HepG2 (cell line): ENCODE data around the gene VARS1. TPM values are rescaled to one million over a fixed set of nuclear protein-coding genes. Genes with fewer than 3 reads are reported as not detected.

Experiments used
- CHCHD3 ChIP-seq: sonication (generic); formaldehyde crosslinking; IDR thresholded peaks from 2 replicates; pipeline ENCODE4 v1.8.0; 2022; ENCODE audit warnings: mild to moderate bottlenecking, missing genetic modification reagents, moderate library complexity
- GATAD1 ChIP-seq: IDR thresholded peaks from 2 replicates; pipeline ENCODE4 v1.6.1; 2016; ENCODE audit warnings: missing genetic modification reagents, missing compliant biosample characterization
- GATAD2A ChIP-seq: IDR thresholded peaks from 2 replicates; pipeline ENCODE4 v1.6.1; 2016
- HOXD1 ChIP-seq: sonication (generic); formaldehyde crosslinking; IDR thresholded peaks from 2 replicates; pipeline ENCODE4 v1.5.0; 2020; ENCODE audit warnings: missing genetic modification reagents
- JUND ChIP-seq: sonication (generic); formaldehyde crosslinking; IDR thresholded peaks from 2 replicates; pipeline ENCODE4 v1.8.0; 2022; ENCODE audit warnings: mild to moderate bottlenecking, missing genetic modification reagents
- MTA1 ChIP-seq: sonication (generic); formaldehyde crosslinking; IDR thresholded peaks from 2 replicates; pipeline ENCODE4 v1.4.0; 2020; ENCODE audit warnings: missing genetic modification reagents, mild to moderate bottlenecking, borderline replicate concordance
- NFIB ChIP-seq: sonication (generic); formaldehyde crosslinking; IDR thresholded peaks from 2 replicates; pipeline ENCODE4 v1.9.0; 2021; ENCODE audit warnings: missing genetic modification reagents, mild to moderate bottlenecking, borderline replicate concordance
- NFIC ChIP-seq: IDR thresholded peaks from 2 replicates; pipeline ENCODE4 v1.6.1; 2012; ENCODE audit warnings: mild to moderate bottlenecking, low read length, inconsistent platforms
- RARG ChIP-seq: sonication (generic); formaldehyde crosslinking; IDR thresholded peaks from 2 replicates; pipeline ENCODE4 v1.4.0; 2020; ENCODE audit warnings: low read depth, mild to moderate bottlenecking, missing genetic modification reagents
- SAP130 ChIP-seq: IDR thresholded peaks from 2 replicates; pipeline ENCODE4 v1.6.1; 2016; ENCODE audit warnings: low read depth
- SKI ChIP-seq: fragments of 450-650 bp; IDR thresholded peaks from one replicate; pipeline ENCODE4 v1.6.1; 2018; ENCODE audit warnings: mild to moderate bottlenecking; ENCODE audit not compliant: partially characterized antibody
- SRSF1 ChIP-seq: fragments of 200-400 bp; formaldehyde crosslinking; optimal IDR thresholded peaks from 2 replicates; pipeline ENCODE3; 2017; ENCODE audit warnings: mild to moderate bottlenecking, low read depth, low read length, moderate library complexity
- THAP11 ChIP-seq: IDR thresholded peaks from 2 replicates; pipeline ENCODE4 v1.6.1; 2016; ENCODE audit warnings: missing biosample characterization, missing genetic modification reagents
- ZNF30 ChIP-seq: sonication (generic); formaldehyde crosslinking; IDR thresholded peaks from 2 replicates; pipeline ENCODE4 v1.5.0; 2020; ENCODE audit warnings: mild to moderate bottlenecking, missing genetic modification reagents
- ZNF468 ChIP-seq: sonication (generic); formaldehyde crosslinking; IDR thresholded peaks from 2 replicates; pipeline ENCODE4 v1.8.0; 2022; ENCODE audit warnings: mild to moderate bottlenecking, moderate library complexity, missing genetic modification reagents
- polyA plus RNA-seq, 8 experiments: library from polyadenylated mRNA; depleted of rRNA in 3 of 8; stranded (reverse) in 7 of 8; unstranded in 1 of 8; fragments of >200 nt; fragmentation: Illumina TruSeq in 4 of 8; extraction: Trizol in 4 of 8; gene quantifications; 2 replicates each; pipeline versions ENCODE4 v1.2.1 to v1.2.3, GENCODE V29; 2011 to 2016; ENCODE audit warnings: low read depth in 4 of 8, missing spikeins in 1 of 8, mixed read lengths in 1 of 8; ENCODE audit not compliant: insufficient read depth in 1 of 8
- total RNA-seq, 5 experiments: library from RNA; depleted of rRNA; stranded (reverse); fragments of >200 nt; fragmentation: Illumina TruSeq; extraction: Trizol; gene quantifications; 2 replicates each; pipeline ENCODE4 v1.2.3, GENCODE V29; 2016; ENCODE audit warnings: low read depth in 1 of 5
- TF ChIP-seq, protein P1 (sequence below): sonication (generic); formaldehyde crosslinking; conservative IDR thresholded peaks from 2 replicates; pipeline ENCODE4 v1.4.0; 2020; ENCODE audit warnings: missing genetic modification reagents
- TF ChIP-seq, protein P2 (sequence below): sonication (generic); formaldehyde crosslinking; IDR thresholded peaks from 2 replicates; pipeline ENCODE4 v1.4.0; 2020; ENCODE audit warnings: mild to moderate bottlenecking, missing genetic modification reagents
- TF ChIP-seq, protein P3 (sequence below): sonication (generic); formaldehyde crosslinking; IDR thresholded peaks from 2 replicates; pipeline ENCODE4 v1.4.0; 2020; ENCODE audit warnings: low read depth, mild to moderate bottlenecking, missing genetic modification reagents
- TF ChIP-seq, protein P4 (sequence below): sonication (generic); formaldehyde crosslinking; IDR thresholded peaks from 2 replicates; pipeline ENCODE4 v1.4.0; 2020; ENCODE audit warnings: mild to moderate bottlenecking, missing genetic modification reagents, borderline replicate concordance
- TF ChIP-seq, protein P5 (sequence below): conservative IDR thresholded peaks from 2 replicates; pipeline ENCODE4 v1.6.1; 2018; ENCODE audit warnings: missing genetic modification reagents

Gene VARS1
- total and polyA plus RNA-seq, 2 of the 13 experiments (the other 11 are each of a cell fraction or from before 2014, with no cell fraction given): 14.7 to 56.1 TPM

DNA sequence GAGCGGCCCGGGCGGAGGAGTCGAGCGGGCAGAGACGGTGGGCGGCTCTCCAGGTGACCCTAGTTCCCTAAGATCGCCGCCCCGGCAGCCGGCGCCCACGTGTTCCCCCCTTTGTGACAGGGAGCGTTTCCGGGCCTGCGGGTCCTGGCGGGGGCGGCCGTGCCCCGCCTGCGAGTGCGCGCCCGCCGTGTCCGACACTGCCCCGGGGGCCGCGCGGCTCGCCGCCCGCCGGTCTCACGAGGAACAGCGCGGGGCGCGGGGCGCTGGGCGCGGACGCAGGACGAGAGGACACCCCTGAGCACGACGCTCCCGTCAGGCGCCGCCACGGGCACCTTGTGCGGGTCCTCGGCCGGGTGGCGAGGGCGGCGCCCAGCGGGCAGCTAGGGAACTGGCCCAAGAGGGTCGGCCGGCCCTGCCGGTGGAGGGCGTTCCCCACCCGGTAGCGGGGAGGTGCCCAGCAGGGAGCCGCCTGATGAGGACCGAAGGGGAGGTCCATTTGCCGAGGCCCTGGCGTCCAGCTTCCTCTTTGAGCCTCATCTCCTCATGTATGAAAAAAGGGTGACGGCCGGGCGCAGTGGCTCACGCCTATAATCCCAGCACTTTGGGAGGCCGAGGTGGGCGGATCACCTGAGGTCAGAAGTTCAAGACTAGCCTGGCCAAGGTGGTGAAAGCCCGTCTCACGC is at the start of gene VARS1 (continued):
- TF ChIP-seq, protein P1, sequence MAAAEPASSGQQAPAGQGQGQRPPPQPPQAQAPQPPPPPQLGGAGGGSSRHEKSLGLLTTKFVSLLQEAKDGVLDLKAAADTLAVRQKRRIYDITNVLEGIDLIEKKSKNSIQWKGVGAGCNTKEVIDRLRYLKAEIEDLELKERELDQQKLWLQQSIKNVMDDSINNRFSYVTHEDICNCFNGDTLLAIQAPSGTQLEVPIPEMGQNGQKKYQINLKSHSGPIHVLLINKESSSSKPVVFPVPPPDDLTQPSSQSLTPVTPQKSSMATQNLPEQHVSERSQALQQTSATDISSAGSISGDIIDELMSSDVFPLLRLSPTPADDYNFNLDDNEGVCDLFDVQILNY (CRISPR knock-in tag): no peak
- TF ChIP-seq, protein P2, sequence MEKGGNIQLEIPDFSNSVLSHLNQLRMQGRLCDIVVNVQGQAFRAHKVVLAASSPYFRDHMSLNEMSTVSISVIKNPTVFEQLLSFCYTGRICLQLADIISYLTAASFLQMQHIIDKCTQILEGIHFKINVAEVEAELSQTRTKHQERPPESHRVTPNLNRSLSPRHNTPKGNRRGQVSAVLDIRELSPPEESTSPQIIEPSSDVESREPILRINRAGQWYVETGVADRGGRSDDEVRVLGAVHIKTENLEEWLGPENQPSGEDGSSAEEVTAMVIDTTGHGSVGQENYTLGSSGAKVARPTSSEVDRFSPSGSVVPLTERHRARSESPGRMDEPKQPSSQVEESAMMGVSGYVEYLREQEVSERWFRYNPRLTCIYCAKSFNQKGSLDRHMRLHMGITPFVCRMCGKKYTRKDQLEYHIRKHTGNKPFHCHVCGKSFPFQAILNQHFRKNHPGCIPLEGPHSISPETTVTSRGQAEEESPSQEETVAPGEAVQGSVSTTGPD (CRISPR knock-in tag): no peak
- TF ChIP-seq, protein P3, sequence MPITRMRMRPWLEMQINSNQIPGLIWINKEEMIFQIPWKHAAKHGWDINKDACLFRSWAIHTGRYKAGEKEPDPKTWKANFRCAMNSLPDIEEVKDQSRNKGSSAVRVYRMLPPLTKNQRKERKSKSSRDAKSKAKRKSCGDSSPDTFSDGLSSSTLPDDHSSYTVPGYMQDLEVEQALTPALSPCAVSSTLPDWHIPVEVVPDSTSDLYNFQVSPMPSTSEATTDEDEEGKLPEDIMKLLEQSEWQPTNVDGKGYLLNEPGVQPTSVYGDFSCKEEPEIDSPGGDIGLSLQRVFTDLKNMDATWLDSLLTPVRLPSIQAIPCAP (CRISPR knock-in tag): no peak
- TF ChIP-seq, protein P4, sequence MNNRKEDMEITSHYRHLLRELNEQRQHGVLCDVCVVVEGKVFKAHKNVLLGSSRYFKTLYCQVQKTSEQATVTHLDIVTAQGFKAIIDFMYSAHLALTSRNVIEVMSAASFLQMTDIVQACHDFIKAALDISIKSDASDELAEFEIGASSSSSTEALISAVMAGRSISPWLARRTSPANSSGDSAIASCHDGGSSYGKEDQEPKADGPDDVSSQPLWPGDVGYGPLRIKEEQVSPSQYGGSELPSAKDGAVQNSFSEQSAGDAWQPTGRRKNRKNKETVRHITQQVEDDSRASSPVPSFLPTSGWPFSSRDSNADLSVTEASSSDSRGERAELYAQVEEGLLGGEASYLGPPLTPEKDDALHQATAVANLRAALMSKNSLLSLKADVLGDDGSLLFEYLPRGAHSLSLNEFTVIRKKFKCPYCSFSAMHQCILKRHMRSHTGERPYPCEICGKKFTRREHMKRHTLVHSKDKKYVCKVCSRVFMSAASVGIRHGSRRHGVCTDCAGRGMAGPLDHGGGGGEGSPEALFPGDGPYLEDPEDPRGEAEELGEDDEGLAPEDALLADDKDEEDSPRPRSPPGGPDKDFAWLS (CRISPR knock-in tag): peak; percentile 89
- TF ChIP-seq CHCHD3 (0 out of 2 replicates have a peak, but pooled peaks have one; percentile 59), GATAD1 (CRISPR knock-in tag) (peak; percentile 84), HOXD1 (CRISPR knock-in tag) (peak; percentile 78), NFIC (no peak), SKI (peak; percentile 74), SRSF1 (no peak), MTA1 (CRISPR knock-in tag) (peak; percentile 92), JUND (CRISPR knock-in tag) (no peak), ZNF30 (CRISPR knock-in tag) (no peak), THAP11 (CRISPR knock-in tag) (peak; percentile 81), SAP130 (CRISPR knock-in tag) (peak; percentile 98), ZNF468 (CRISPR knock-in tag) (peak; percentile 82; the same call in 1 of the 2 replicates), GATAD2A (CRISPR knock-in tag) (peak; percentile 34; the same call in 1 of the 2 replicates), NFIB (CRISPR knock-in tag) (no peak), RARG (CRISPR knock-in tag) (peak; percentile 78; the same call in 1 of the 2 replicates)
- TF ChIP-seq, protein P5, sequence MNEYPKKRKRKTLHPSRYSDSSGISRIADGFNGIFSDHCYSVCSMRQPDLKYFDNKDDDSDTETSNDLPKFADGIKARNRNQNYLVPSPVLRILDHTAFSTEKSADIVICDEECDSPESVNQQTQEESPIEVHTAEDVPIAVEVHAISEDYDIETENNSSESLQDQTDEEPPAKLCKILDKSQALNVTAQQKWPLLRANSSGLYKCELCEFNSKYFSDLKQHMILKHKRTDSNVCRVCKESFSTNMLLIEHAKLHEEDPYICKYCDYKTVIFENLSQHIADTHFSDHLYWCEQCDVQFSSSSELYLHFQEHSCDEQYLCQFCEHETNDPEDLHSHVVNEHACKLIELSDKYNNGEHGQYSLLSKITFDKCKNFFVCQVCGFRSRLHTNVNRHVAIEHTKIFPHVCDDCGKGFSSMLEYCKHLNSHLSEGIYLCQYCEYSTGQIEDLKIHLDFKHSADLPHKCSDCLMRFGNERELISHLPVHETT (CRISPR knock-in tag): peak; percentile 86
